NCI-H2107 treated with DMSO at 0.1 percent for 48 hours (cell line): ENCODE measurements around the gene APBB2.
"Not testable (repeated sequence)": the region's sequence is repeated elsewhere in the genome, so short reads cannot be mapped to it uniquely, and the experiment has no call there.

Experiments used
- DNase-seq: peaks from one replicate; lab custom pipeline; 2025; ENCODE audit not compliant: unreplicated experiment; lab: John Stamatoyannopoulos, UW

Gene APBB2

DNA sequence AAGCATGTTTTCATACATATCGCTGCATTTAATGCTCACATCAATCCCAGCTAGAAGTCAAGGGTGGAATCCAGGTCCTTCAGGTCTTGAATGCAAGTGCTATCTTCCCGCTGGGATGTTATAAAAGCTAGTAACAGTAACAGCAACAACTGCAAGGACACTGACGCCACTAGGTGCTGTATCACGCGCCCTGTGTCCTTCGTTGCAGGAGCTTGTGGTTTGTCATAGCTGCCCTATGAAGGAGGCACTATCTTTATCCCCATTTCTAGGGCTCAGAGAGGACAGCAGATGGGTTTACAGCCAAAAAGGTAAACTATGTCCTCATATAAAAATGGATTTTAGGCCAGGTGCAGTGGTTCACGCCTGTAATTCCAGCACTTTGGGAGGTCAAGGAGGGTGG, 261.7 kb downstream of the APBB2 start:
- no peak for DNase-seq

DNA sequence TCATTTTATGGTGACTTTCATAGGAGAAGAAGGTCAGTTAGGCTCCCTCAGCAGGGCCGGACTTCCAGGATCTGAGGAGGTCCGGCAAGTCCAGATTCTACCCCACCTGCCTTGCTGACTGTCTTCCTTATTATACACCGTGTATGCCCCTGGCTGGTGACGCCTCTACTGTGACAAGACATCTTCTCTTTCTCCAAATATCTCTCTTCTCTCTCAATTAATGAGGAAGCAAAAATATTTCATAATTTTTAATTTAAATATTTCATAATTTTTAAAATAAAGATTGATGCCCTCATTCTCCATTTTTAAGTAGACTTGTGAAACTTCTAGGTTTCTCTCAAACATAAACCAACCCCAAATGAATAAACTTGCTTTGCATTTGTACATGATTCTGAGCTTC, 262.1 kb downstream of the APBB2 start:
- no peak for DNase-seq

DNA sequence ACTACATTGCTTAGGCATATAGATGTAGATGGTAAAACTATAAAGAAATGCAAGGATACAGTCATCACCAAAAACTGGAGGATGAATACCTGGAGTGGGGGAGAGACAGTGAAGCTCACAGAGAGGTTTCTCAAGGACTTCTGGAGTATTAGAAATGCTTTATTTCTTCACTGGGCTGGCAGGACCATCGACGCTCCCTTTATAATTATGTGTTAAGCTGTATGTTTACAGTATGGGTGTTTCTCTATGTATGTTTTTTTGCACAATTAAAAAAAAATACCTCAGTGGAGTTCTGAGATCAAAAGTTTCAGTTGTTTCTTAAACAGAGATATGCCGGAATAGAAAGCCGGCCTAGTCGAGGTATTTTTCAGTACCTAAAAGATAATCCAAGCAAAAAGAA, 263.3 kb downstream of the APBB2 start:
- DNase-seq: no peak

DNA sequence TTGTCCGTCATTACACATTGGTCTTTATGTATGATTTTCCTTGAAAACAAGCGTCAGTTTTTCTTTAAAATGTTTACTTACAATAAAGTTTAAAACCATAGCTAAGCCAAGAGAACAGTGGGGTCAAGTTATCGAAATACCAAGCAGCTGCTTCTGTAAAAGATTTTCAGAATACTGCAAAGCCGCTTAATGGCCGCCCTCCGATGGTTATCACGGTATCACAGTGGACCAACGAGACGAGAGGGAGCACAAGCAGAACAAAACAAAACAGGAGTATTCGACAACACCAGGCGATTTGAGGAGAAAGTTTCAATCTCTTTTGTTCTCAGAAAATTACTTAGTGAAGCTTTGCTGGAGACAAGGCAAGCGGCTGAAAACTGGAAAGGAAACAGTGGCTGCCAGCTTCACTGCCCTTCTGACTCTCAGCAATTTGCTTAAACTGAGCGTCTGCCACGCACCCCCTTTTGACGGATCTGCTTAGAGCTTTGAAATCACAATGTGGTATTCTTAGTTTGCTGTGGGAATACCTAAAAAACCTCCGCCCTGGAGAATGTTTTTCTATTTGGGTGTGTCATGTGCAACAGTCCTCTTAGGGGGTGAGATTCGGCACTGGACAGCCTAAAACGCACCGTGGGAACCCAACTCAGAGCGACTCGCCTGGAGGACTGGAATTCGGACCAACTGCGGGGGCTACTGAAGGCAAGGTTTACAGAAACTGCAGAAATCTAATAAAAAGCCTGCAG, 264.8 kb downstream of the APBB2 start:
- DNase-seq: no peak

DNA sequence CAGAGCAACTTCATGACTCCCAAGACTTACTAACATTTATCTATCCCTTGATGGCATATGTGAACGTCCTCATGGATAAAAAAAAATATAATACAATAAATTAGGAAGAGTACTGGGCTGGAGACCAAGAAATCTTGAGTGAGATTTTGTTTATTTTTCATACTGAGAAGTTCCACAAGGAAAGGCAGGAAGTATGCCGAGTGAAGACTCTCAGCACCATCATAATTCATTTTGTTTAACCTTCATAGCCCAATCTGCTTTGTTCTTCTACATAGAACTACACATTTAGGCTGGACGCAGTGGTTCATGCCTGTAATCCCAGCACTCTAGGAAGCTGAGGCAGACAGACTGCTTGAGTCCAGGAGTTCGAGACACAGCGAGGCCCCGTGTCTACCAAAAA, 266.3 kb downstream of the APBB2 start:
- DNase-seq: no peak

DNA sequence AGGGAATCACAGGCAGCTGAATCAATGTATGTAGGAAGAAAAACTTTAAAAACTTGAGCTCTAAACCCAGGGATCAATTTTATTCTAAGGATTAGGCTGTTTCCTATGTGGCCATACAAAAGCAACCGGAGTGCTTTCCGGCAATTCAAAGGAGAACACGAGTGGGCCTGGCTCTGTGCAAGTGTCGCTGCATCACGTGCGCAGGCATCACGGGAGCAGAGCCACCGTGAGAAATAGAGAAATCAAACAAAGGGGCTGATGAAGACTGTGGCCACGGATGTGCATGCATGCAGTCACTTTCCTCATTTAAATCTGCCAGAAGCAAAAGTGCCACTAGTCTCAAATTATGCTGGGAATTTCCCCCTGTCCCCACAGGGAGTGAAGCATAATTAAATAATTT, 267.7 kb downstream of the APBB2 start:
- DNase-seq: no peak

DNA sequence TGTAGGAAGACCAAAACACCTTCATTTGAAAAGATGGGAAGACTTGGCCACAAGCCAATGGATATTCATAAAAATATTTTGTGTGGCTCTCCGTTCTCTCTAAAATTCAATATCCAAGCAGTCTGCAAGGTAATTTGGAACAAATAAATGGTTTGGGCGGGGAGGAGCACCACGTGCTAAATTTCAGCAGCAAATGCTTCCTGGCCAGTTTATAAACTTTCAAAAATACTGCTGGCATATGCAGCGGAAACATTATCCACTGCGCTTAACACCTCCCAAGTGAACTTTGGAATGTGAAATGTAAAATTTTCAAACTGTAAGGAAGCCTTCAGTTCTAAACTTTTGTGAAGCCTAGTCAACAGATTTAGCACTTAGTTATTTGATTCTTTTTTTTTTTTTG, 273.6 kb downstream of the APBB2 start:
- no peak for DNase-seq

DNA sequence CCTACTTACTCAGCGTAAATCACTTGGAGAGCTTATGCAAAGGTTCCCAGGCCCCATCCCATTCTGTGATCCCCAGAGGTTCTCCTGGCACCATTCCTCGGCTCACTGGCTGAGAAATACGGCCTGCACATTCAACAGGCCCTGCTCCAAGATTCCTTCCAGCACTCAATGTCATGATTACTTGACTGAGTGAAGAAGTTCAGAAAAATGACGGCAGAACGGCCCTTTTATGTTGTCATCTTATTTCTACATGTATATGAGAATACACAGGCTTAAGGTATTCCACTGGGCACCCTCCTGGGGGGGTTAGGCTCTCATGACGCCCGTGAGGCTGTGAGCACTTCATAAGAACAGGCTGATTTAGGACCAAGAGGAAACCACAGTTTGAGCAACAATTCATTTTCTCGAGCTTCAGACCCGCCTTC, 274.0 kb downstream of the APBB2 start:
- DNase-seq: no peak

DNA sequence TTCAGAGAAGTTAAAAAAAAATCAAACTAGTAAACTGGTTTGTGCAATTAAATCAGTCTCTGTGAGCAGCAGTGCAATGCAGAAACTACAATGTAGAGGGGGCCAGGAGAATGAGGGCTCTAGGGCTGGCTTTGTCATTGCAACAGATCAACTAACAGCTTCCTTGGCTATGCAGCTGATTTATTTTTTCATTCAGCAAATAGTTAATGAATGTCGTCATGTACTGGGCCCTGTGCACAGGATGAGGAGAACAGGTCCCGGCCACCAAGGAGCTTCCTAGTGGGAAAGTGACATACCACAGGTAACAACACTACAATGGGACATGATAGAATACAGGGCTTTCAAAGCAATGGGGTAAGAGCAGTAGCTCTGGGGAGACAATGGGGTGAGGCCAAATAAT, 274.5 kb downstream of the APBB2 start:
- DNase-seq: no peak

DNA sequence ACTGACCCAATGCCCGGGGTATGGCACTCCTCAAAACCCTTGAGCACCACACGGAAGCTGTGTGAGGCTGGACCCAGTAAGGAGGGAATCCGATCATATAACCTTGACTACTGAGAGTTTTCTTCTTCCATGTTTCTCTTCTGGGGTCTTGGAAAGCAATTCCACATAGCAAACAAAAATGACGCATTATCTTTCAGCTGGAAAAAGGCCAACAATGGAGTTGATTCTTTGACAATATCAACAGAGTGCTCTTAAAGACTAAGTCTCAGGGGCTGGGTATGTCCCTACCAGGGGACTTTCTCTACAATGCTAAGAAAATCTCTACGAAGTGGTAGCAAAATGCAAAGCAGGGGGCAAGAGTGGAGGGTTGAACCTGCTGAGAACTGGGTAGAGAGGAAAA, 276.0 kb downstream of the APBB2 start:
- DNase-seq: no peak

DNA sequence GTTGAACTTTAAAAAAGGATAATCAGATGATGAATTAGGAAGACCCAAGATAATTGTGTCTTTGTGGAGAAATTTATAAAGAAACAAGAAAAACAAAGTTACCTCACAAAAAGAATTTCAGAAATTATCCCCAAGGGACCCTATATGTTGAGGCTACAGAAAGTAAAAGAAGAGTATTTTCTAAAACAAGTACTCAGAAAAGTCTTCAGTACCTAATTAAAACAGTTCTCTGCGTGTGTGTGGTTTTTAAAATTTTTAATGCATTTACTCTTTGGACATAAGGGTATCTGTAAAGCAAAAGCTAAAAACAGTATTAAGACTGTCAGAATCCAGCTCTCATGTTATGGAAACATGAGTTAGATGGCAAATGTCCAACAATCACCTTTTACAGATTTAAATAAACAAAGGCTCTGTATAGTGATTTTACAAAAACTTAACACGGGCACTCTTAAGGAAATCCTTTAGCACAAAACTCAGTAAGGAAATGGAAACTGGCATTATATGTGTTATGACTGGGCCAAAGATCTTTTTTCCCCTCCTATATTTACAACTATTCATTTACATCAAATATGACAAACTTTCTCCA, 277.1 kb downstream of the APBB2 start:
- DNase-seq: no peak

DNA sequence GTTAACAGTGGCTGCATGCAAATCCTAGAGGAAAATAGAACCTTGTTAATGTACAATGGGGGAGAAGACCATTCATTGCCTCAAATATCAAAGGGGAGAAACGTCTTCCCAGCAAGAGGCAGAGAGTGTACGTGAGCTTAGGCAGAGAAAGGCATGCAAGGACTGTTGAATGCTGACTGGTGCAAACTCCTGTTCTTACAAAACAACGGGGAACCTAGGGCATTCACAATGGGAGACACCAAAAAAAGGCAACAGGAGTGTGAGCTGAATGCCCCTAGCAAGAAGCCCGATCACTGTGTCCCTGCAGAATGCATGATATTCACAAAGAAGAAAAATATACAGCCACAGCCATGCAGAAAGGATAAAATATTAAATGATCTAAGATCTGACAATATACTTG, 279.7 kb downstream of the APBB2 start:
- no peak for DNase-seq

DNA sequence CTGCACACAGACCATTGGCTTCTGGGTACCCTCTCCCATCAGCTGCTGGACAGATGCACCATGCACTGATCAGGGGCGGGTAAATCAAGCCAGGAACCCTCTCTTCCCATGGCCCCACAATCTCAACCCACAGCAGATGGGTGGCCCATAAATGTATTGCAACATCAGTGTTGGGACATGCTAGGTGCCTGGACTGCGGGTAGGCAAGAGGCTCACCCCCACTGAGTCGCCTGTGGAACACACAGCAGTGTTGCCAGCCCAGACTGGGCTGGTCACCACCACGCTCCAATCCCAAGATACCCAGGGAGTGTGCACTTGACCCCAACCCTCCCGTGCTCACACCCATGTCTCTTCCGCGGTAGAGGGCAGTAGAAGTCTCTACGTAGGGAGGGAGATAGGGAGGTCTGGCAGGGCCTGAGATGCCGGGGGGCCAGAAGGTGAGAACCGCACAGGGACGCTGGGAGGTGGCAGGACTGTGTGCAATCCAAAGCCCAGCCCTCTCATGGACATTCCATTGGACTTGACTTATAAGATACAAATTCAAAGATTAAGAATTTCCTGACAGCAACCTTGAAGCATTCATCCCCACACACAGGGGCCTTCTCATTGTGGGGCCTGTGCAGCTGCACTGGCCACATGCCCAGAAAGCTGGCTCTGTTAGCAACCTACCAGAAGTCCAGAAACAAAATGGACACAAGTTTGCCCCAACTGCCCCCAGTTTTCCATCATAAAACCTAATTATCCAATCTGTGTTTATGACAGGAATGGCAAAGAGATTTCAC, 280.9 kb downstream of the APBB2 start:
- no peak for DNase-seq

DNA sequence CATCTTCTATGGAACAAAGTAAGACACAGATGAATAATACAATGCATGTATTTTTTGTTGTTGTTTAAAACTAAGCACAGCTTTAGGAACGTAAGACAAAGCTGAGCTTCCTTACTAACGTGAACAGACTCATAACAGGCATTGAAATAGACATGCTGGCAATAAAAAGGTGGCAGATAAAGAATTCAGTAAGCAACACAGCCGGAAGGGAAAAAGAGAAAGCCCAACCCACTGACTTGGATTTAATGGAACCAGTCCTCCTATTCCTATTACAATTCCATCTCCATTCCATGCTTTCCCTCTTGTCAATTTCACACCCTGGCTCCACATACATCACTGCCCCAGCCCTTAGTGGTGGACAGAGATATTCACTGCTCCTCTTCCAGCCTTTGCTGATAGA, 282.5 kb downstream of the APBB2 start:
- DNase-seq: no peak

DNA sequence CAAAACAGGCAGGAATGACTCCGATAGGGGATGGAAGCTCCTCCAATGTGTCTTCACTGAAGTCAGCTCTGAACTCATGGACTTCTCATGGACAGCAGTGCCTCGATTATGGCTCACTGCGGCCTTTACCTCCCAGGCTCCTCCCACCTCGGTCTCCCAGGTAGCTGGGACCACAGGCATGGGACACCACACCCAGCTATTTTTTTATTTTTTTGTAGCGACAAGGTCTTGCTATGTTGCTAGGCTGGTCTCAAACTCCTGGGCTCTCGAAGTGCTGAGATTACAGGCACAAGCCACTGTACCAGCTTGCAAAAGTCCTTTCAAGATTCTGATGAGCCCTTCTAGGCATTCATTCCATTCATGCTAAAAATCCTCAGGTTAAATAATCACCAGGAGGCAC, 283.1 kb downstream of the APBB2 start:
- no peak for DNase-seq

DNA sequence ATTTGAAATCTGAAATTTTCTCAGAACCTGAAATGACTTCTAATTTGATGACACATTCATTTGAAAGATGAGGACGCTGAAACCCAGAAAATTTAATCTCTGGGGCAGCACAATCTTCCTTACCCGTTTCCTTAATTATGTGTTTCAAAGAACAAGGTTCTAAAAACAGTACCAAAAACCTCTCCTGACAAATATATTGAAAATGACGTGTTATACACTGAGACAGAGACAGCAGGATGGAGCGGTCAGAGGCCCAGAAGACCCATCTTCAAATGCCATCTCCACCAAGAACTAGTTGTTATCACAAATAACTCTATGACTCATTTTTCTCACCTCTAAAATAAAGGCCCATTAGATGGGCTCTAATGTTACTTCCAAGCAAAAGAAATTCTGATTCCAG, 287.3 kb downstream of the APBB2 start:
- no peak for DNase-seq

DNA sequence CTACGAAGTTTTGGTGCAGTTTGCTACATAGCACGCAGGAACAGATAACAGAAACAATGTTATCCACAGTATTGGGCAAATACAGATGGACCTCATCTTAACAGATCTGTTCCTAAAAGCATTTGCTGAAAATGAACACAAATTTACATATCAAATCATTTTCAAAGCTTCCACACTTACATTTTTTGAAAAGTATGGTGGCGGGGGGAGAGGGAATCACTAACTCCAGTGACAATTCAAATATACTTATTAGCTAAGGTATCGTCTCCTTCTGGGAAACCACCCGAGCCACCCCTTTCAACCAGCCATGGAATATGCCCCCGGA, 289.6 kb downstream of the APBB2 start:
- no peak for DNase-seq

DNA sequence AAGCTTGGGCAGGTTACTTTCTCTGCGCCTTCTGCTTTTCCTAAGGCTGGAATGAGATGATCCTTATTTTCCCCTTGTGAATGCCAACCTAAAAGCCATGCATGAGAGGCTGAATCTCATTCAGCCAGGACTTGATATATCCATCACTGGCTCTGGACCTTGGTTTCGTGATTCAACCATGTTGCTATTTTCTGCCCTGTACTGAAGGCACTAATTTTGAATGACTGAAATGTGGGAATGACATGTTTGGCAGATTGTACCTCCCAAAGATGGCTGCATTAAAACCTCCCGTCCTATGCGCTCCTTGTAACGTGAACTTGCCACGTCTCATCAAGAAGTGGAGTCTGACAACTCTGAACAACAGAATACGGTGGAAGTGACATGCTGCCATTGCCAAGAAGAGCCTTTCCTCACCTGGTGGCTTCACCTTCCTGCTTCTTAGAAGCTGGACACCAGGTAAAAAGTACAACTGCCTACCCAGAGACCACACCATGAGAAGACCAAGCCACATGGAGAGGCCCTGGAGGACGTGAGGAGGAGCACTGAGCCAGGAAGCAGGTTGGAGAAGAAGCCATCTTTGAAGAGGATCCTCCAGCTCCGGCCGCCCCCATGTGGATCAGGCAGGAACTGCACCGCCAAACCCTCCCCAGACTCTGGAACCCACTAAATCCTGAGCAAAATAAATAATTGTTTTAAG, 290.1 kb downstream of the APBB2 start:
- DNase-seq: peak; percentile 5

DNA sequence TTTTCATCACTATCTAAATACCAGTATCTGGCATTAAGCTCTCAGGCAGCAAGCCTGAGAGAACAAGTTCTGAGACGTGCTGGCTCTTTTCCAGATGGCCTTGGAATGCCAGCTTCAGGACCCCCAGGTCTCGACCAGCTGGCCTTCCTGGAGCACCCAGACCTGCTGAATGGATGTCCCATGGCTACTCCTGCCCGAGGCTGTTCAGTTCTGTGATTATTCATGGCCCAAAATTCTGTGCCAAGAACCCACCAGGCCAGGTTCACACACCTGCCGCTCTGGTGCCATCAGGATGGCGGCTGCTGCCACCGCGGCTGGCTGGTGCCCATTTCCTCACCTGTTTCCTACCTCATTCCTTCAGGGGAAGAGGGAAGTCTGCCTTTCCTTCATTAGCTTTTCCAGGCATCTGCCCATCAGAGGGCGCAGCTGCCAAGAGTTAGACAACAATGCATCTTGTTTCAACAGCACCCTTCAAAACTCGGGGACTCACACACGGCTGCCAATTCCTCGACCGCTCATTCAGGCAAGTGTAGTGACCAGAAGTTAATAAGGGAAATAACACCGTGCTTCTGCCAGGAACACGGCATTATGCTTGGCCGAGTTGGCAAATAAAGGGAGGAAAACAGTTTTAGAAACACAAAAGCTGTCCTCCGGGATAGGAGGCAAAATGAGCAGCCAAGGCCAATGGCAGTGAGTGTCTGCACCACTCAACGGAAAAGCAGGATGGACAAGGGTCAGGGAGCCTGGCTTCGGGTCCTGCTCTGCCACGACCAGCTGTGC, 290.8 kb downstream of the APBB2 start:
- DNase-seq: no peak

DNA sequence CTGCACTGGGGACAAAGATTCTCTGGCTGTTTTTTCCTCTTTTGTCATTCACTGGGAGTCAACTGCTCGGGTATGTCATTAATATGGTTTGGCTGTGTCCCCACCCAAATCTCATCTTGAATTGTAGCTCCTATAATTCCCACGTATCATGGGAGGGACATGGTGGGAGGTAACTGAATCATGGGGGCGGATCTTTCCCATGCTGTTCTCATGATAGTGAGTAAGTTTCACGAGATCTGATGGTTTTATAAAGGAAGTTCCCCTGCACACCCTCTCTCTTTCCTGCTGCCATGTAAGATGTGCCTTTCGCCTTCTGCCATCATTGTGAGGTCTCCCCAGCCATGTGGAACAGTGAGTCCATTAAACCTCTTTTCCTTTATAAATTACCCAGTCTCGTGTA, 294.4 kb downstream of the APBB2 start:
- not testable (repeated sequence) for DNase-seq

DNA sequence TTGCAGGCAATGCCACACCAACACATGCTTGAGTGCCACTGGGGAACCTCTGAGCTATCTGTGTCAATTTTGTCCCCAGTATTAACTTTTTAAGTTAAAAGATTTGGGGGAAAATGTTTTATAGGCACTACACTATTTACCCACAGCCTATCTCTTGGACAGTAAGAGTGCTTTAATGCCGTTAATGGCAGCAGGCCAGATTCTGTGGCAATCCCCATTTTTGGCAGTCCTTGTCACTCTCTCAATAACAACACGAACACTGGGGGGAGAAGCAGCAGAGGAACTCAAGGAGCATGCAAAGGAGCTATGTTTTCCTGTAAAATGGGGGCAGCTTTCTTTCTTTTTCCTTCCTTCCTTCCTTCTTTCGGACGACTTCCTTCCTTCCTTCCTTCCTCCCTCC, 296.0 kb downstream of the APBB2 start:
- no peak for DNase-seq
